Activated CD4-positive, alpha-beta T cell treated with anti-CD3 and anti-CD28 coated beads for 36 hours (primary cell): Measurements from ENCODE around the gene DNAH1. TPM values are rescaled to one million over a fixed set of nuclear protein-coding genes. Genes with fewer than 3 reads are reported as not detected.

Experiments used
- ATAC-seq: fragments of 200-7000 bp; cut with Tn5 transposase; one replicate; pipeline ENCODE4 v1.10.0; 2021; ENCODE audit warnings: mild to moderate bottlenecking, moderate library complexity
- CTCF ChIA-PET: fragments of 350-600 bp; sonication (Branson Sonifier 250); formaldehyde crosslinking; loops from one replicate; lab custom pipeline; 2021; ENCODE audit warnings: antibody characterized with exemption; lab: Charles Lee
- POLR2A ChIA-PET: fragments of 350-600 bp; sonication (Branson Sonifier 250); formaldehyde crosslinking; loops from one replicate; lab custom pipeline; 2021; ENCODE audit warnings: antibody characterized with exemption, inconsistent platforms; lab: Charles Lee
- DNase-seq: peaks from one replicate; pipeline ENCODE4 v3.0.0-alpha.2; 2020
- H3K27ac Mint-ChIP-seq: one replicate; pipeline ENCODE4 v1.8.0; 2021; ENCODE audit warnings: mixed read lengths
- H3K27me3 Mint-ChIP-seq: one replicate; pipeline ENCODE4 v1.8.0; 2021; ENCODE audit warnings: mixed read lengths
- H3K36me3 Mint-ChIP-seq: one replicate; pipeline ENCODE4 v1.8.0; 2021; ENCODE audit warnings: low read depth, mixed read lengths
- H3K4me1 Mint-ChIP-seq: one replicate; pipeline ENCODE4 v1.8.0; 2021; ENCODE audit warnings: mixed read lengths
- H3K4me3 Mint-ChIP-seq: one replicate; pipeline ENCODE4 v1.8.0; 2021; ENCODE audit warnings: mild to moderate bottlenecking, moderate library complexity, mixed read lengths
- H3K9me3 Mint-ChIP-seq: one replicate; pipeline ENCODE4 v1.8.0; 2021; ENCODE audit warnings: low read depth, mixed read lengths
- intact Hi-C, 2 experiments: fragments of 100-400 bp; cut with DNase I in 1 of 2; cut with micrococcal nuclease in 1 of 2; formaldehyde crosslinking; loops; one replicate each; pipeline versions ENCODE4 v1.14.2 to v1.15.1; 2022 to 2024; cut with DNase I, micrococcal nuclease
- total RNA-seq, 2 experiments: library from RNA; stranded (reverse); gene quantifications; one replicate each; pipeline ENCODE4 v1.2.3, GENCODE V29; 2021

DNAH1 gene
- total RNA-seq, 2 experiments from 2014 or later, result 7.4 to 10.1 TPM

DNA sequence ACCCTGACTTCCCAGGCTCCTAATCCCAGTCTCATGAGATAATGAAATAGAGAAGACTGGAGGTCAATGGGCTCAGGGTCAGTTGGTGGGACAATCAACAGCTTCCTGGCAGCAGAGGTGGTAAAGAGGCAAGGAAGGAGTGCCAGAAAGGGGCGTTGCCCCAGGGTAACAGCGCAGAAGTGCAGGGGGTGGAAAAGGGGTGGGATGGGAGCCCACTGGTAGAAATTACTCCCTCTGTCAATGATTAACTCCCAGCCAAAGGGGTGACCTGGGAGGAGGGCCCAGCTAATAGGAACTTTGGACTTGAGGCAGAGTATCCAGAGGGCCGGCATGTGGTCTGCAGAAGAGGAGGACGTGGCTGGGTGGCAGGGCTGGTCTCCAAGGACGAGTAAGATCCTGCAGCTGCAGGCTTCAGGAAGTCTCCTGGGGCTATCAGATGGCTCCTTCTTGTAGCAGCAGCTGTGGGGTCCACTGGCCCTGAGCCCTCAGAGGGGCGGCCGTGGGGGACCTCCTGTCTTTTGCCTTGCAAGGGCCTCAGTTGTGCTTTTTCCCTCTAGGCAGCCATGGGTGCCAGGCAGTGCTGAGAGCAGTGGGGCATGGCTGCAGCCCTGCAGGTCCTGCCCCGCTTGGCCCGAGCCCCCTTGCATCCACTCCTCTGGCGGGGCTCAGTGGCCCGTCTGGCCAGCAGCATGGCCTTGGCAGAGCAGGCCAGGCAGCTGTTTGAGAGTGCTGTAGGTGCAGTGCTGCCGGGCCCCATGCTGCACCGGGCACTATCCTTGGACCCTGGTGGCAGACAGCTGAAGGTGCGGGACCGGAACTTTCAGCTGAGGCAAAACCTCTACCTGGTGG is 26.1 kb upstream of the DNAH1 start:
- H3K27me3 Mint-ChIP-seq, result no peaks in the 10 kb centered on the region
- H3K27ac Mint-ChIP-seq, result no peak overlapping the region
- no peaks in the 10 kb centered on the region for H3K9me3 Mint-ChIP-seq
- H3K4me1 Mint-ChIP-seq, result peaks cover 18% of the 10 kb centered on the region
- ChIA-PET POLR2A (interaction anchor here (0.6 kb wide), 2 partner anchors 37 to 48 kb away, joined by 3 to 4 read pairs; no protein-coding TSS in a partner anchor), CTCF (interaction anchor here (0.6 to 6.5 kb wide), 5 partner anchors 11 to 68 kb away, joined by 3 to 58 read pairs (median 8); partner anchors contain the start of gene WDR82)
- H3K36me3 Mint-ChIP-seq, result peaks cover 9% of the 10 kb centered on the region
- ATAC-seq (no peak), DNase-seq (no peak)
- no peak overlapping the region for H3K4me3 Mint-ChIP-seq
- intact Hi-C loops, result loop anchor here (2.0 to 5.0 kb wide), 2 partner anchors 49 to 898 kb away; partner anchors contain the start of gene RBM15B (in 1 of the 2)

- H3K4me3 Mint-ChIP-seq, result no peak overlapping the region
- ChIA-PET CTCF (interaction anchor here (1.0 to 6.5 kb wide), 2 partner anchors 29 to 48 kb away, joined by 3 to 58 read pairs; no protein-coding TSS in a partner anchor), POLR2A (interaction anchor here (0.6 kb wide), 2 partner anchors 38 to 49 kb away, joined by 3 to 4 read pairs; no protein-coding TSS in a partner anchor)
- H3K36me3 Mint-ChIP-seq, result peaks cover 9% of the 10 kb centered on the region
- no peaks in the 10 kb centered on the region for H3K27me3 Mint-ChIP-seq
- intact Hi-C loops, result loop anchor here (1.0 to 2.0 kb wide), 2 partner anchors 48 kb away; no protein-coding TSS in a partner anchor
- peaks cover 18% of the 10 kb centered on the region for H3K4me1 Mint-ChIP-seq
- DNase-seq (no peak), ATAC-seq (no peak)
- H3K9me3 Mint-ChIP-seq, result no peaks in the 10 kb centered on the region
- no peak overlapping the region for H3K27ac Mint-ChIP-seq
Measured at GRCh38 chr3:52290596-52291507, 25.3 kb upstream of the DNAH1 start.

- DNase-seq, result peak; percentile 66
- H3K36me3 Mint-ChIP-seq, result peaks cover 9% of the 10 kb centered on the region
- peaks cover 16% of the 10 kb centered on the region for H3K4me1 Mint-ChIP-seq
- intact Hi-C loops, result loop anchor here (1.0 to 2.0 kb wide), 2 partner anchors 47 to 48 kb away; no protein-coding TSS in a partner anchor
- no peaks in the 10 kb centered on the region for H3K9me3 Mint-ChIP-seq
- no peaks in the 10 kb centered on the region for H3K27me3 Mint-ChIP-seq
- CTCF ChIA-PET, result interaction anchor here (0.7 to 6.5 kb wide), 3 partner anchors 47 to 1943 kb away, joined by 3 to 58 read pairs (median 4); no protein-coding TSS in a partner anchor
- no peak for ATAC-seq
- H3K27ac Mint-ChIP-seq, result no peak overlapping the region
- no peak overlapping the region for H3K4me3 Mint-ChIP-seq
- POLR2A ChIA-PET, result no interaction called here
Measured at GRCh38 chr3:52291508-52292181, 24.5 kb upstream of the DNAH1 start.

GRCh38 chr3:52292247-52293065 is 23.7 kb upstream of the DNAH1 start:
- no peak overlapping the region for H3K27ac Mint-ChIP-seq
- intact Hi-C loops, result no loop called here
- no peak for DNase-seq
- no peaks in the 10 kb centered on the region for H3K9me3 Mint-ChIP-seq
- ATAC-seq, result no peak
- no peaks in the 10 kb centered on the region for H3K27me3 Mint-ChIP-seq
- CTCF ChIA-PET, result interaction anchor here (0.7 to 6.5 kb wide), 3 partner anchors 47 to 1943 kb away, joined by 3 to 58 read pairs (median 4); no protein-coding TSS in a partner anchor
- H3K4me1 Mint-ChIP-seq, result peaks cover 12% of the 10 kb centered on the region
- POLR2A ChIA-PET, result no interaction called here
- H3K36me3 Mint-ChIP-seq, result peaks cover 9% of the 10 kb centered on the region
- H3K4me3 Mint-ChIP-seq, result no peak overlapping the region

- Mint-ChIP-seq H3K4me3 (no peak overlapping the region), H3K9me3 (no peaks in the 10 kb centered on the region), H3K4me1 (peaks cover 9% of the 10 kb centered on the region), H3K36me3 (peaks cover 9% of the 10 kb centered on the region), H3K27me3 (no peaks in the 10 kb centered on the region), H3K27ac (no peak overlapping the region)
- DNase-seq, result no peak
- no peak for ATAC-seq
- intact Hi-C loops, result no loop called here
- POLR2A ChIA-PET, result no interaction called here
- CTCF ChIA-PET, result no interaction called here
Measured at GRCh38 chr3:52293491-52294319, 22.4 kb upstream of the DNAH1 start.

GRCh38 chr3:52294320-52295150 is 21.6 kb upstream of the DNAH1 start:
- Mint-ChIP-seq H3K27me3 (no peaks in the 10 kb centered on the region), H3K9me3 (no peaks in the 10 kb centered on the region), H3K4me1 (peaks cover 9% of the 10 kb centered on the region), H3K36me3 (peaks cover 9% of the 10 kb centered on the region), H3K4me3 (no peak overlapping the region), H3K27ac (no peak overlapping the region)
- intact Hi-C loops, result no loop called here
- ATAC-seq, result no peak
- POLR2A ChIA-PET, result no interaction called here
- CTCF ChIA-PET, result interaction anchor here (1.0 kb wide), 1 partner anchor 40 kb away, joined by 3 read pairs; no protein-coding TSS in a partner anchor
- no peak for DNase-seq

DNA sequence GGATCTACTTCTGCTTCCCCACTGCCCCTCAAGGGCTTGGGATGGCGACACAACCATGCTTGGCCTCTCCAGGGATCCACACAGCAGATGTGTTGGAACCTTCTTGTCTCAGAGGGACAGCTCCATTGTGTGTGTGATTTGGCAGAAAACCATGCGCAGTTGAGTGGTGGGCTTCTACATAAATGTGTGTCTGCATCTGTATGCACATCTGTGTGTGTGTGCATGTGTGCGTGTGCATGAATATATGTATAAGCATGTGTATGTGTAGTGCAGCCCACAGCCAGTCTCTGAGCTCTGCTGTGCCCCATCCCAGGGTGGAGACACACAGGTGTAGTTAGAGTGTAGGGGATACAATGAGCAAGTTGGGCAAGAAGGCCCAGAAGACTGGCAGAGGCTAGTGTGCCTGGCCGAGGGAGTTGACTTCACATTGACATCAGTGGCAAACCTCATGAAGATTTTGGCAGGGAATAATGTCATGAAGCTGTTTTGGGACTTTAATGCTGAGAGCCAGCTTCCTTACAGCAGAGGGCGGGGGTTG is 20.4 kb upstream of the DNAH1 start:
- intact Hi-C loops, result no loop called here
- peaks cover 13% of the 10 kb centered on the region for H3K4me1 Mint-ChIP-seq
- no peaks in the 10 kb centered on the region for H3K27me3 Mint-ChIP-seq
- H3K9me3 Mint-ChIP-seq, result no peaks in the 10 kb centered on the region
- ATAC-seq (no peak), DNase-seq (no peak)
- no peak overlapping the region for H3K4me3 Mint-ChIP-seq
- H3K27ac Mint-ChIP-seq, result no peak overlapping the region
- ChIA-PET POLR2A (no interaction called here), CTCF (interaction anchor here (1.3 to 1.6 kb wide), 2 partner anchors 43 to 64 kb away, joined by 3 to 8 read pairs; no protein-coding TSS in a partner anchor)
- H3K36me3 Mint-ChIP-seq, result peaks cover 9% of the 10 kb centered on the region

DNA sequence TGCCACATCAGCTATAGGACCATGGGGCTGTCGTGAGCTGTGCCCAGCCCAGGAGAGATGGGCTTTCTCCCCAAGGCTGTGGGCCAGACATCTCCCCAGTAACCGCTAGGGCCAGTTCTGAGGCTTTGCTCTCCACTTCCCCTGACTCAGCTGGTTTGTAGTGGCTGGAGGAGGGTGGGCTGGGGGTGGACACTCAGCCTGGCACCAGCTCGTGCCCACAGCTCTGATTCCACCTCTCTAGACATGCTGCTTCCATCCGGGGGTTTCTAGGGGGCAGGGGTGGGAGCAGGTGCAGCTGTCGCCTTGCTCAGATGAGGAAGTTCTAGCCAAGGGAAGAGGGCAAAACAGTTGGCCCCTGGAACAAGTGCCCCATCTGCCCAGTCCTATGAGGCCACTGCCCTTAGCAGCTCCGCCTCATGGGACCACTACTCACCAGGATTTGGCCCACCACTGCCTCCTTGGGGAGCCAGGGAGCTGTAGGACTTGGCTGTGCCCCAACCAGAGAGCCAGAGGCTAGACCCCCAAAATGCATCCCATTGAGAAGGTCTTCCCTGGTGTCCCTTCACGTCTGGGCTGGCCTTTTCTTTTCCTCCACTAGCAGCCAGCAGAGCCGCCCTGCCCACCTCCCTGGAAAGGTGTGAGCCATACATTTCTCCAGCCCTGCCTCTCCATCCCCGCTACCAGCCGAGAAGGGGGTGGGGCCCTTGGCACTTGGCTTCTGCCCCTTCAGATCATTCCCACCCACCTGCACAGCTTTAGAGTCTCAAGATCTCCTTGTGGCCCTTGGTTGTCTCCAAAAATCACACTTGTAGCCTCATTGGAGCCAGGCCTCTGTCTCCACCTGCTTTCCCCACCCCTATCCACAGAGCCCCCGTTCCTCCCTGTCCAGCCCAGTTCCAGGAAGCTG is 18.6 kb upstream of the DNAH1 start:
- peaks cover 9% of the 10 kb centered on the region for H3K4me1 Mint-ChIP-seq
- intact Hi-C loops, result no loop called here
- POLR2A ChIA-PET, result interaction anchor here (0.6 kb wide), 1 partner anchor 20 kb away, joined by 7 read pairs; no protein-coding TSS in a partner anchor
- CTCF ChIA-PET, result interaction anchor here (0.9 to 1.6 kb wide), 3 partner anchors 38 to 66 kb away, joined by 3 to 8 read pairs (median 3); no protein-coding TSS in a partner anchor
- peaks cover 7% of the 10 kb centered on the region for H3K36me3 Mint-ChIP-seq
- H3K27me3 Mint-ChIP-seq, result no peaks in the 10 kb centered on the region
- no peak overlapping the region for H3K27ac Mint-ChIP-seq
- H3K4me3 Mint-ChIP-seq, result no peak overlapping the region
- H3K9me3 Mint-ChIP-seq, result no peaks in the 10 kb centered on the region
- ATAC-seq, result no peak
- no peak for DNase-seq
